Glutamatergic neuron (in vitro differentiated cells): Measurements from ENCODE around the gene ACSM3. TPM values are rescaled to one million over a fixed set of nuclear protein-coding genes. Genes with fewer than 3 reads are reported as not detected.

Source experiments
- DNase-seq: peaks from one replicate; pipeline ENCODE4 v3.0.0; 2022
- H3K27ac Mint-ChIP-seq: one replicate; pipeline ENCODE4 v1.8.0; 2020; ENCODE audit warnings: mild to moderate bottlenecking, mixed read lengths, inconsistent platforms; ENCODE audit not compliant: unreplicated experiment
- H3K27me3 Mint-ChIP-seq: one replicate; pipeline ENCODE4 v1.8.0; 2020; ENCODE audit warnings: mild to moderate bottlenecking, moderate library complexity, mixed read lengths, inconsistent platforms; ENCODE audit not compliant: unreplicated experiment
- H3K36me3 Mint-ChIP-seq: one replicate; pipeline ENCODE4 v1.8.0; 2020; ENCODE audit warnings: mild to moderate bottlenecking, mixed read lengths, inconsistent platforms; ENCODE audit not compliant: unreplicated experiment
- H3K4me1 Mint-ChIP-seq: one replicate; pipeline ENCODE4 v1.8.0; 2020; ENCODE audit warnings: mild to moderate bottlenecking, low read depth, mixed read lengths, inconsistent platforms; ENCODE audit not compliant: unreplicated experiment
- H3K4me3 Mint-ChIP-seq: one replicate; pipeline ENCODE4 v1.8.0; 2020; ENCODE audit warnings: mild to moderate bottlenecking, mixed read lengths, inconsistent platforms; ENCODE audit not compliant: unreplicated experiment
- H3K9me3 Mint-ChIP-seq: one replicate; pipeline ENCODE4 v1.8.0; 2020; ENCODE audit warnings: mild to moderate bottlenecking, moderate library complexity, mixed read lengths, inconsistent platforms; ENCODE audit not compliant: unreplicated experiment
- CTCF ChIP-seq: fragments of 200-600 bp; sonication (generic); IDR thresholded peaks from one replicate; pipeline ENCODE4 v1.5.0; 2021; ENCODE audit not compliant: partially characterized antibody, unreplicated experiment
- total RNA-seq: library from RNA; stranded (reverse); fragmentation: NEBNext Ultra II Directional; extraction: Animal tissue kit (Norgen Biotek cat#: 25700); gene quantifications from one replicate; pipeline ENCODE4 v1.2.1, GENCODE V29; 2021; ENCODE audit not compliant: unreplicated experiment

ACSM3 gene
- total RNA-seq, 1 donor from 2014 or later, result 0.91 TPM

GRCh38 chr16:20791923-20792612, 28.3 kb downstream of the ACSM3 start:
- Mint-ChIP-seq H3K36me3 (no peaks in the 10 kb centered on the region), H3K4me1 (no peaks in the 10 kb centered on the region), H3K9me3 (no peaks in the 10 kb centered on the region), H3K27ac (no peak overlapping the region), H3K4me3 (no peak overlapping the region), H3K27me3 (no peaks in the 10 kb centered on the region)
- no peak for DNase-seq
- no peak for TF ChIP-seq CTCF

- no peaks in the 10 kb centered on the region for H3K36me3 Mint-ChIP-seq
- no peak overlapping the region for H3K27ac Mint-ChIP-seq
- TF ChIP-seq CTCF, result no peak
- no peaks in the 10 kb centered on the region for H3K27me3 Mint-ChIP-seq
- no peaks in the 10 kb centered on the region for H3K4me1 Mint-ChIP-seq
- no peak for DNase-seq
- no peaks in the 10 kb centered on the region for H3K9me3 Mint-ChIP-seq
- no peak overlapping the region for H3K4me3 Mint-ChIP-seq
Measured at GRCh38 chr16:20798364-20798763, 34.5 kb downstream of the ACSM3 start.

GRCh38 chr16:20799599-20799998, 35.8 kb downstream of the ACSM3 start:
- H3K36me3 Mint-ChIP-seq, result no peaks in the 10 kb centered on the region
- no peak overlapping the region for H3K4me3 Mint-ChIP-seq
- no peaks in the 10 kb centered on the region for H3K4me1 Mint-ChIP-seq
- no peaks in the 10 kb centered on the region for H3K9me3 Mint-ChIP-seq
- H3K27ac Mint-ChIP-seq, result no peak overlapping the region
- no peak for DNase-seq
- no peaks in the 10 kb centered on the region for H3K27me3 Mint-ChIP-seq
- peak; percentile 24 for TF ChIP-seq CTCF

GRCh38 chr16:20801278-20801677, 37.5 kb downstream of the ACSM3 start:
- Mint-ChIP-seq H3K9me3 (no peaks in the 10 kb centered on the region), H3K36me3 (no peaks in the 10 kb centered on the region), H3K27me3 (no peaks in the 10 kb centered on the region), H3K27ac (no peak overlapping the region), H3K4me1 (no peaks in the 10 kb centered on the region), H3K4me3 (no peak overlapping the region)
- DNase-seq, result no peak
- no peak for TF ChIP-seq CTCF

- Mint-ChIP-seq H3K4me1 (no peaks in the 10 kb centered on the region), H3K27me3 (no peaks in the 10 kb centered on the region)
Measured at GRCh38 chr16:20803192-20803560, 39.4 kb downstream of the ACSM3 start.

More at GRCh38 chr16:20803192-20803560, 39.4 kb downstream of the ACSM3 start:
- Mint-ChIP-seq H3K9me3 (no peaks in the 10 kb centered on the region), H3K27ac (no peak overlapping the region), H3K4me3 (no peak overlapping the region), H3K36me3 (no peaks in the 10 kb centered on the region)
- DNase-seq, result no peak
- no peak for TF ChIP-seq CTCF
